SJSA1 (cell line): ENCODE results near the gene PHF5A. TPM values are rescaled to one million over a fixed set of nuclear protein-coding genes. Genes with fewer than 3 reads are reported as not detected.
"Not testable (repeated sequence)": the region's sequence is repeated elsewhere in the genome, so short reads cannot be mapped to it uniquely, and the experiment has no call there.

ENCODE experiments used
- DNase-seq, 2 experiments: peaks; one replicate each; pipeline ENCODE4 v3.0.0-alpha.2; 2015 to 2020; ENCODE audit warnings: low spot score in 2 of 2, low read depth in 1 of 2
- H3K27ac ChIP-seq: fragments of 250-450 bp; sonication (Bioruptor Pico); 2 replicates; pipeline ENCODE4 v1.5.1; 2020; ENCODE audit warnings: mild to moderate bottlenecking, moderate library complexity
- H3K27me3 ChIP-seq: fragments of 250-450 bp; sonication (Bioruptor Pico); replicated peaks from 2 replicates; pipeline ENCODE4 v1.5.1; 2020; ENCODE audit warnings: mild to moderate bottlenecking, moderate library complexity
- H3K36me3 ChIP-seq: fragments of 250-450 bp; sonication (Bioruptor Pico); 2 replicates; pipeline ENCODE4 v1.5.1; 2020; ENCODE audit warnings: mild to moderate bottlenecking
- H3K4me1 ChIP-seq: fragments of 250-450 bp; sonication (Bioruptor Pico); replicated peaks from 2 replicates; pipeline ENCODE4 v1.6.1; 2021; ENCODE audit warnings: mild to moderate bottlenecking
- H3K4me3 ChIP-seq: fragments of 250-450 bp; sonication (Bioruptor Pico); 2 replicates; pipeline ENCODE4 v1.5.1; 2020; ENCODE audit warnings: mild to moderate bottlenecking
- H3K9me3 ChIP-seq: fragments of 250-450 bp; sonication (Bioruptor Pico); replicated peaks from 2 replicates; pipeline ENCODE4 v1.5.1; 2020; ENCODE audit warnings: mild to moderate bottlenecking
- total RNA-seq: library from RNA; depleted of rRNA; stranded (reverse); fragments of >200 nt; shearing (Covaris generic); gene quantifications from 2 replicates; pipeline ENCODE4 v1.2.3, GENCODE V29; 2014

The PHF5A gene
- total RNA-seq, 1 experiment from 2014 or later, result 87.9 TPM

DNA sequence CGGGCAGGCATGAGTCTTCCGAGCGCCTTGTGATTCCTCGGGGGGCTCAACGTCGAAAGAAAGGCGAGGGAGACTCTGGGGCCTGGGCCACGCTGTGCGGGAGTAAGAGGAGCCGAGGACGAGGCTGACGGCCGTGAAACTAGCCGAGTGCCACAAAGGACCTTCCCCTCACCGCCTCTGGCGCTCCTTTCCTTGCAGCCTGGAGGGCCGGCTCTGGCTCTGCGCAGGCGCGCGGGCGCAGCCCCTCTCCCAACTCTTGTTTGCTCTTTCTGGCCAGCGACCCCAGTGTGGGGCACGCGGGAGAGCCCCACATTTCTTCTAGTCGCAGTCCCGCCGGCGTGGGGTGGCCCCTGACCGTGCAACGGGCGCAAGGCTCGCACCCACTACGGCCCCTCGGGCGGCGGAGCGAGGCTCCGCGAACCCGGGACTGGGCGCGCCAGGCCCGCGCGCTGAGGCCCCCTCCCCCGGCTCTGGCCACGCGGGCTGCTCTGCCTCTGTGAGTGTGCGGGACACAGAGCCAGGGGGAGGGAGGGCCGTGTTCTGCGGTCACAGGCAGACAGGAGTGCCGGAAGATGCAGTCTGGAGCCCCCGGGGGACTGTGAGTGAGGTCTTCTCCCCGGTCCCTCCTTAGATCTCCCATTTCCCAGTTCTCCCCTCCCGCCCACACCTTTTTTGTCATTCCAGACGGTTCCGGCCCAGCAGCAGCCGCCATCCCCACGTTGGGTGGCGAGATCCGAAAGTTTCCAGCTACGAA lies 20.9 kb downstream of the PHF5A start:
- Histone ChIP-seq H3K9me3 (no peaks in the 10 kb centered on the region), H3K27ac (peak overlapping the region; percentile 34), H3K36me3 (peaks cover 18% of the 10 kb centered on the region), H3K27me3 (no peaks in the 10 kb centered on the region), H3K4me1 (0 out of 2 replicates have a peak, but pooled peaks cover 4% of the 10 kb centered on the region), H3K4me3 (peak overlapping the region; percentile 62)
- peak; percentile 67 to 73 for DNase-seq

- Histone ChIP-seq H3K27me3 (no peaks in the 10 kb centered on the region), H3K36me3 (peaks cover 25% of the 10 kb centered on the region), H3K27ac (peak within 1 kb of the TSS; percentile 44), H3K4me1 (0 out of 2 replicates have a peak, but pooled peaks cover 4% of the 10 kb centered on the region), H3K4me3 (peak within 1 kb of the TSS; percentile 62), H3K9me3 (no peaks in the 10 kb centered on the region)
- peak; percentile 94 to 95 for DNase-seq
These were observed 21.7 kb downstream of the PHF5A start, which contains the start of gene TOB2 for GRCh38 chr22:41446639-41447434. Gene TOB2, minus strand, starts transcription at chr22:41446801. Its CDS starts 9,456 bp downstream, at chr22:41437345.

- H3K4me1 ChIP-seq, result 0 out of 2 replicates have a peak, but pooled peaks cover 4% of the 10 kb centered on the region
- no peaks in the 10 kb centered on the region for H3K27me3 ChIP-seq
- H3K27ac ChIP-seq, result peak overlapping the region; percentile 44
- peaks cover 29% of the 10 kb centered on the region for H3K36me3 ChIP-seq
- no peaks in the 10 kb centered on the region for H3K9me3 ChIP-seq
- DNase-seq, result peak in 1 of 2 experiments; percentile 31
- H3K4me3 ChIP-seq, result peak overlapping the region; percentile 62
These were observed 22.4 kb downstream of the PHF5A start for GRCh38 chr22:41446057-41446501.

DNA sequence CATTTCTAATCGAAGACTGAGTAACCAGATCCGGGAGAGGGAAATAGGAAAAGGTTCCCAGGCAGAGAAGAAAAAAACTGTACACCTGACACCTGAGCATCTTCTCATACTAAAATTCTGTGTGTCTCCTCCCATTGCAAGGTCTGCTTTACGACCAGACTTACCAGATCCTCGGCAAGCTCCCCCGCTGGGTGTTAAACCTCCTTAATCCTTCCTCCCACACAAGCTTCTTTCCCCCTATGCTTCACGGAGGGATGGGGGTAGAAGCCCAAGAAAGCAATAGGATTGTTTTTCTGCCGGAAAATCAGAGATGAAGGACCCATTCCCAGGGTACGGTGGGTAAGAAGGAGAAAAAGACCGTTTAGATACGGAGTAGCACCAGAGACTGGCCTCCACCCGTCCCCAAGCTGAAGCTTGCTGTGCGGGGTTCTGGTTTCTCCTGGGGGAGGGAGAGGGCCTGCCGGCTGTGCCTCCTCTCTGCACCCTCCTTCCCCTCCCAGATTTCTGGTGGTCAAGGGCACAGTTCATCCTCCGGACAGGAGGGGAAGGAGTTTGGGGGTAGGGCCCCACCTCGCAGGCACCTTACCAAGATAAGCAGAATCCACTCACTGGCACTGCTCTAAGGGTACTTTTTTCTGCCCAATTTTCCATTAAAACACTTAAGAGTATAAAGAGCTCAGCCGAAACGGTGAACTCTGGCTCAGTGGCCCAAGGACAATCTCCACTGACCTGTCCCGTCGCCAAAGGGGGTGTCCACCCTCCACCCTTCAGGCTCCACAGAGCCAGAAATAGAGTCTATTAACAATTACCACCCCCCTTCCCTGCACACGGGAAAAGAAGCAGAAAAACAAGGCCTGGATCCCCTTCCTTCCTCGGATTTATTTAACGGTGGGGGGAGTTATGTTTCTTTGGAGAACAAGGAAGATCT lies 23.1 kb downstream of the PHF5A start:
- Histone ChIP-seq H3K9me3 (no peaks in the 10 kb centered on the region), H3K27ac (0 out of 2 replicates have a peak overlapping the region, but pooled peaks have one; percentile 44)
- peak in 1 of 2 experiments; percentile 51 for DNase-seq

GRCh38 chr22:41444360-41445128 lies 23.9 kb downstream of the PHF5A start:
- peak; percentile 90 to 96 for DNase-seq
- no peaks in the 10 kb centered on the region for H3K9me3 ChIP-seq
- H3K4me3 ChIP-seq, result peak overlapping the region; percentile 62
- H3K27me3 ChIP-seq, result no peaks in the 10 kb centered on the region
- no peak overlapping the region for H3K27ac ChIP-seq
- H3K4me1 ChIP-seq, result 0 out of 2 replicates have a peak, but pooled peaks cover 4% of the 10 kb centered on the region
- H3K36me3 ChIP-seq, result peaks cover 40% of the 10 kb centered on the region

More for the DNA sequence above, 23.1 kb downstream of the PHF5A start:
- Histone ChIP-seq H3K4me3 (peak overlapping the region; percentile 62), H3K4me1 (0 out of 2 replicates have a peak, but pooled peaks cover 4% of the 10 kb centered on the region), H3K36me3 (peaks cover 35% of the 10 kb centered on the region), H3K27me3 (no peaks in the 10 kb centered on the region)

DNA sequence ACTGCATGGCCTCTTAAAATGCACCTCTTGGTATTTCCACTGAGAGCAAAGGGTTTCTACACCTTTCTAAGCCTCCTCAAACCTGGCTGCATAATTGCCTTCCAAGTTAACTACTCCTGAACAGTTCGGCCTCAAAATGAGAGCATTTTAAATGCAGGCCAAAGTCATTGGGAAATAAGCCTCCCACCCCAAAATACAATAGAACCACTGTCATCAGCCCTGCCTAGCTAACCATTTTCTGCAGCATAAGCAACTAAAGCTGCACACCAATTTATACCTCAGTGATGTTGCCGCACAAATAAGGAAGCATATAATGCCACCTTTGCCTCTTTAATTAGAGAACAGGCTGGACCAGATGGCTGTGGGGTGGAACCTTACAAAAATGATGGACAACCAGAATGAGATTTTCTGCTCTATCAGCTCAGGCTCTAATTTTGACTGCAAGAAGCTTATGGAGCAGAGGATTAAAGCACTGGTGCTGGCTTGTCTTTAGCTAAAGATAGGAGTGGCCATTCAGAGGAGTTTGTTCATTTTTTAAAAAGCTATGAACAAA lies 26.2 kb downstream of the PHF5A start:
- no peak overlapping the region for H3K27ac ChIP-seq
- H3K36me3 ChIP-seq, result peaks cover 52% of the 10 kb centered on the region
- 0 out of 2 replicates have a peak, but pooled peaks cover 4% of the 10 kb centered on the region for H3K4me1 ChIP-seq
- H3K9me3 ChIP-seq, result no peaks in the 10 kb centered on the region
- H3K27me3 ChIP-seq, result no peaks in the 10 kb centered on the region
- no peak for DNase-seq
- H3K4me3 ChIP-seq, result no peak overlapping the region

DNA sequence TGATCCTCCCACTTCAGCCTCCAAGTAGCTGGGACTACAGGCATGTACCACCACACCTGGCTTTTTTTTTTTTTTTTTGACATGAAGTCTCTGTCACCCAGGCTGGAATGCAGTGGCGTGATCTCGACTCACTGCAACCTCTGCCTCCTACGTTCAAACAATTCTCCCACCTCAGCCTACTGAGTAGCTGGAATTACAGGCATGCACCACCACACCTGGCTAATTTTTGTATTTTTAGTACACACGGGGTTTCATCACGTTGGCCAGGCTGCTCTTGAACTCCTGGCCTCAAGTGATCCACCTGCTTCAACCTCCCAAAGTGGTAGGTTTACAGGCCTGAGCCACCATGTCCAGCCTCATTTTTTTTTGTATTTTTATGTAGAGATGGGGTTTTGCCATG lies 28.0 kb downstream of the PHF5A start:
- H3K4me1 ChIP-seq, H3K27ac ChIP-seq, H3K27me3 ChIP-seq, H3K4me3 ChIP-seq, DNase-seq, H3K9me3 ChIP-seq: not testable (repeated sequence)
- H3K36me3 ChIP-seq, result peaks cover 71% of the 10 kb centered on the region

DNA sequence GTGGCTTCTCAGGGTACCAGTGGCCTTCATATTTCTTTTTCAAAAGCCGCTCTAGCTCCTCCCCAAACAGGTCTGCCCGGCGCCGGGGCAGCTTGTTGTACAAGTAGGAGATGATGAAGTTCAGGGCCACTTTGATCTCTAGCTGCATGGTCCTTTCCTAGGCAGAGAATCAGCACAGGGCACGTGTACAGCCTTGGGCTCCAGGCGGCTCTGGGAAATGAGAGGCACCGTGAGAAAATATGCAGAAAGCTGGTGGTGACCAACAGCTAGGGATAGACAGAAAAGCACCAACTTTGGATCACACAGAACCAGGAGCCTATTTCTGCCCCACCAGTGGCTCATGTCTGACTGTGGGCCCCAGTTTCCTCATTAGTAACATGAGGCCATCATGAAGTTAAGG lies 31.3 kb downstream of the PHF5A start:
- no peaks in the 10 kb centered on the region for H3K9me3 ChIP-seq
- H3K4me1 ChIP-seq, result no peaks in the 10 kb centered on the region
- no peak overlapping the region for H3K27ac ChIP-seq
- H3K27me3 ChIP-seq, result no peaks in the 10 kb centered on the region
- no peak overlapping the region for H3K4me3 ChIP-seq
- H3K36me3 ChIP-seq, result peaks cover 72% of the 10 kb centered on the region
- DNase-seq, result no peak

DNA sequence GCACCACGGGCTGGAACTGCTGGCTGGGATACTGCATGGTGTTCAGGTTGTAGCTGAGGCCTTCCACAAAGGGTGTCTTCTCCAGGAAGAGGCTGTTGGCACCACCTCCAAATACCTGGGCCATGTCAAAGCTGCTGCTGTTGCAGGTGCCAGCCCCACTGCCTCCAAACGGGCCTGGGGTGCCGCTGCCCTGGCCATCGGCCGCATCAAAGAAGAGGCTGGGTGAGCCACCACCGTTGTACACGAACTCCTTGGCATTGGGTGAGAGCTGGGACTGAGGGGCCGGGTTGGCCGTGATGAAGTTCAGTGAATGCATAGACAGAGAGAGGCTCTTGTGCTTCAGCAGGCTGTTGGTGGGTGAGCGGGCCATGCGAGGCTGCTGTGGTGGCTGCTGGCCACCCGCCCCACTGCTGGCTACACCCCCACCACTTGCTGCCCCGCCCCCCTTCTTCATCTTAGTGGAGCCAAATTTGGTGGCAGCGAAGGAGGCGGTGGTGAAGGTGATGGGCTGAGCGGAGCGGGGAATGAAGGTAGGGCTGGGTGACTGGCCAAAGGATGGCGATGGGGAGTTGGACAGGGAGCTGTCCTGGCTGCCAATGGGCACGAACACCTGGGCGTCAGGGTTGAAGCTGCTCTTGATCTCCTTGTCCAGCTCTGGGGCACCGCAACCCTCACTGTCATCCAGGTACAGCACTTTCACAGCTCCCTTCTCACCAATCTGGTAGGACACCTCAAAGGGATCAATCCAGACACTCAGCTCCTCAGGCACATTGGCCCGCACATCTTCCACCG lies 32.0 kb downstream of the PHF5A start:
- H3K36me3 ChIP-seq, result peaks cover 74% of the 10 kb centered on the region
- DNase-seq, result no peak
- no peak overlapping the region for H3K4me3 ChIP-seq
- H3K27ac ChIP-seq, result no peak overlapping the region
- H3K4me1 ChIP-seq, result no peaks in the 10 kb centered on the region
- no peaks in the 10 kb centered on the region for H3K9me3 ChIP-seq
- H3K27me3 ChIP-seq, result no peaks in the 10 kb centered on the region

DNA sequence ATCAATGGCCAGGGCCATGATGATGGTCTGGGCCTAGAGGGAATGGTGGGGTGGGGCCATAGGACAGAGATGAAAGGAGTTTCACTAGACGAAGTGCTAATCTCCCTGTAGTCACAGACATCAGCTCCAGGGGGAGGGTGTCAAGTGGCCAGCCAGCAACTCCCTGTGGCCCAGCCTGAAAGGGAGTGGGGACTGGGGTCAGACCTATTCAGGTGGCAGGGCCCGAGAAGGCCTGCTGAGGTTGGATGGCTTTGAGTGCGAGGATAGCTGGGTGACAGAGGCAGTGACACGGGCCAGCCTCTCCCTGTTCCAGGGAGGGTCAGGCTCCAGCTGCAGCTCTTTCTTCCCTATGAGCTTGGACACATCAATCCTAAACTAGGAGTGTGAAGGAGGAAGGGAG lies 32.9 kb downstream of the PHF5A start:
- Histone ChIP-seq H3K36me3 (peaks cover 70% of the 10 kb centered on the region), H3K27ac (no peak overlapping the region), H3K4me1 (no peaks in the 10 kb centered on the region), H3K9me3 (no peaks in the 10 kb centered on the region), H3K27me3 (no peaks in the 10 kb centered on the region), H3K4me3 (no peak overlapping the region)
- DNase-seq, result no peak

- not testable (repeated sequence) for H3K27me3 ChIP-seq, H3K4me3 ChIP-seq, H3K4me1 ChIP-seq, H3K27ac ChIP-seq, H3K9me3 ChIP-seq, DNase-seq
- H3K36me3 ChIP-seq, result peaks cover 62% of the 10 kb centered on the region
These were observed 34.0 kb downstream of the PHF5A start for GRCh38 chr22:41434361-41435003.
